ENCODE results near the gene MYH2.

Gene MYH2

GRCh38 chr17:10513299-10514067 lies 36.0 kb downstream of the MYH2 start:
- DNase-seq = no peak

GRCh38 chr17:10512856-10513255 lies 36.6 kb downstream of the MYH2 start:
- no peak for DNase-seq

GRCh38 chr17:10499950-10500349 lies 49.5 kb downstream of the MYH2 start:
- DNase-seq = no peak

GRCh38 chr17:10492004-10492403 lies 57.5 kb downstream of the MYH2 start:
- no peak for DNase-seq

GRCh38 chr17:10482252-10482651 lies 67.2 kb downstream of the MYH2 start:
- no peak for DNase-seq

GRCh38 chr17:10477701-10478100 lies 71.8 kb downstream of the MYH2 start:
- DNase-seq = no peak

- no peak for DNase-seq
These were observed 74.9 kb downstream of the MYH2 start for GRCh38 chr17:10474536-10474935.

- no peak for DNase-seq
These were observed 77.6 kb downstream of the MYH2 start for GRCh38 chr17:10471858-10472257.

All from left hindlimb (tissue), 1 donor.